Measurements from ENCODE around the gene EEF1AKMT1.

DNA sequence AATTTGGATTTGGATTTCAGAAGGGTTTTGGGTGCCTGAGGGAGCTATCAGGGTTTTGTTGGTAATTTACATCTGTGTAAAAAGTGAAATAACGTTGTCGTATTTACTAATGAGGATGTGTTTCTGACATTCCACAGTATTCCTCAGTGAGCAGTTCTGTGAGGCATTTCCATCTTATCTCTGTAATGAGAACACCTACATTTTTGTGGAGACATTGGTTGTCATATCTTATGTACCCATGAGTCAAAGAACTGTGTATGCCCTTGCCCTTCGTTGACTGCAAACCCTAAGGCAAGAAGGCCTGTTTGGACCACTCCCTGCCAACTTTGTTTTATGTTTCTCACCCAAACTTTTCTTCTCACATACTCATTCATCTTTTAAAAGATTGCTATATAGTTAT is 84.5 kb downstream of the EEF1AKMT1 start:
- no peak for TF ChIP-seq EP300 (IDR thresholded peaks at IDR 0.05)
- TF ChIP-seq POLR2A (IDR thresholded peaks at IDR 0.05) = no peak

All from sigmoid colon (tissue), 4 donors.